ENCODE measurements around the gene KRTAP5-8. TPM values are rescaled to one million over a fixed set of nuclear protein-coding genes. Genes with fewer than 3 reads are reported as not detected.

The KRTAP5-8 gene
- total and polyA plus RNA-seq, 2 donors (not counting 1 experiment from before 2014, with no cell fraction given), result not detected

DNA sequence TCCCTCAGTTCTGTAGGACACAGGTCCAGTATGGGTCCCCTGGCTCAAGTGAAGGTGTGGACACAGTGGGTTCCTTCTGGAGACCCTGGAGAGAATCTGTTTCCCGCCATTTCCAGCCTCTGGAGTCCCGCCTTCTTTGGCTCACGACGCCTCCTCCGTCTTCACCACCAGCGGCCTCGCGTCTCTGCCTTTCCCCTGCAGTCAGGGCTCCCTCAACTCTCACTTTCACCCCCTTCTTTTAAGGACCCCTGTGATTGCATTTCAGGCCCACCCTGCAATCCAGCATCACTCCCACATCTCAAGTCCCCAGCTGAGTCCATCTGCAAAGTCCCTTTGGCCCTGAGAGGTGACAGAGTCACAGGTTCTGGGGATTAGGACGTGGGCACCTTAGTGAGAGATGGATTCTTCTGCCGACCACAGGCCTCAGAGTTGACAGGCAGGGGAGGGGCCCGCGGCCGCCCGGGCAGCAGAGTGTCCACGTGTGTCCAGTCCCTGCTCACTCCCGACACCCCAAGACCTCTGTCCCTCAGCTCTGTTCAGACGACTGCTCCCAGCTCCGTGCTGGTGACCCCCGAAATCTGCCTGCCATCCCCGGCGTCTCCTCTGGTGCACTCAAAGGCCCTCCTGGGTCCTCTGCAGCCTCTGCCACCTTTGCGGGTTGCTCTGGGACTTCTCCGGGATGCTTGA lies 47.6 kb upstream of the KRTAP5-8 start:
- Histone ChIP-seq H4K20me1 (ENCODE audit: control insufficient read depth, extremely low read depth, insufficient read depth, low read length) (no peaks in the 10 kb centered on the region), H3K27me3 (ENCODE audit: control insufficient read depth, insufficient read depth, low read length) (no peaks in the 10 kb centered on the region), H3K4me2 (ENCODE audit: extremely low read depth, insufficient read depth, low read length) (no peak overlapping the region), H3K79me2 (ENCODE audit: control insufficient read depth, insufficient read depth, low read length) (no peaks in the 10 kb centered on the region), H3K36me3 (ENCODE audit: control insufficient read depth, insufficient read depth, low read length) (peaks cover 13% of the 10 kb centered on the region), H2AFZ (ENCODE audit: low read length) (no peak overlapping the region), H3K9me3 (ENCODE audit: control insufficient read depth, insufficient read depth, low read depth, low read length) (no peaks in the 10 kb centered on the region), H3K9ac (ENCODE audit: insufficient read depth, low read length) (no peak overlapping the region), H3K4me3 (replicated peaks in 1 of 4; ENCODE audit: control extremely low read depth in 1 of 4, insufficient read depth in 1 of 4, low read depth in 3 of 4, low read length in 4 of 4) (no peak overlapping the region), H3K27ac (ENCODE audit: insufficient read depth, low read length) (no peak overlapping the region), H3K4me1 (ENCODE audit: control insufficient read depth, extremely low read depth, insufficient read depth, low read length) (peaks cover 3% of the 10 kb centered on the region)
- TF ChIP-seq, protein P1, sequence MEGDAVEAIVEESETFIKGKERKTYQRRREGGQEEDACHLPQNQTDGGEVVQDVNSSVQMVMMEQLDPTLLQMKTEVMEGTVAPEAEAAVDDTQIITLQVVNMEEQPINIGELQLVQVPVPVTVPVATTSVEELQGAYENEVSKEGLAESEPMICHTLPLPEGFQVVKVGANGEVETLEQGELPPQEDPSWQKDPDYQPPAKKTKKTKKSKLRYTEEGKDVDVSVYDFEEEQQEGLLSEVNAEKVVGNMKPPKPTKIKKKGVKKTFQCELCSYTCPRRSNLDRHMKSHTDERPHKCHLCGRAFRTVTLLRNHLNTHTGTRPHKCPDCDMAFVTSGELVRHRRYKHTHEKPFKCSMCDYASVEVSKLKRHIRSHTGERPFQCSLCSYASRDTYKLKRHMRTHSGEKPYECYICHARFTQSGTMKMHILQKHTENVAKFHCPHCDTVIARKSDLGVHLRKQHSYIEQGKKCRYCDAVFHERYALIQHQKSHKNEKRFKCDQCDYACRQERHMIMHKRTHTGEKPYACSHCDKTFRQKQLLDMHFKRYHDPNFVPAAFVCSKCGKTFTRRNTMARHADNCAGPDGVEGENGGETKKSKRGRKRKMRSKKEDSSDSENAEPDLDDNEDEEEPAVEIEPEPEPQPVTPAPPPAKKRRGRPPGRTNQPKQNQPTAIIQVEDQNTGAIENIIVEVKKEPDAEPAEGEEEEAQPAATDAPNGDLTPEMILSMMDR (conservative IDR thresholded peaks at IDR 0.05 in 1 of 2, IDR thresholded peaks at IDR 0.05 in 1 of 2; ENCODE audit: low read depth in 1 of 2, low read length in 2 of 2), result no peak
- no peak for TF ChIP-seq EZH2 (IDR thresholded peaks at IDR 0.05; ENCODE audit: low read length, missing control alignments)
- no peak for DNase-seq (ENCODE audit: low read depth in 2 of 2)

DNA sequence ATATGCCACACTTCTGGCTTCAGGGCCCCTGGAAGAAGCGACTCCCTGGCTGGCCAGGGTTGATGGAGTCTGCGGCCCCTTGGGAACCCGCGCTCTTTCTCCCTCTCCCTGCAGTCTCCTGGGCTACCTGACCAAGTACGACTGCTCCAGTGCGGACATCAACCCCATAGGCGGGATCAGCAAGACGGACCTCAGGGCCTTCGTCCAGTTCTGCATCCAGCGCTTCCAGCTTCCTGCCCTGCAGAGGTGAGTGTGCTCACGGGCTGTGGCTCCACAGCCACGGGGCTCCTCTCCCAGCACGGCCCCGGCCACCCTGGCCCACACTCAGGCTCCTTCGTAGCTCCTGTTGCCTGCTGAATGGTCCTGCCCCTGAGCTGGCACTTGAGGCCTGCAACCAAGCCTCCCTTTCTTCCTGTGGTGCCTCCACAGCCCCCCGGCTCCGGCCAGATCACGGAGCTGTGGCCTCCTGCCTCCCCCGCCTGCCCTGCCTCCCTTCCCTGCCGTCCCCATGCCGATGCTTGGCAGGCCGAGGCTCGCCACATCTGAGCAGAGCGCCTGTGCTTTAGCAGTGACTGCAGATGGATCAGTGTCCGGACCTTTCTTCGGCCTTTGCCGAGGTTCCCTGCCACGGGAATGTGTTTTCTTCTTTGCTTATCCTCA lies 47.0 kb upstream of the KRTAP5-8 start:
- no peak for DNase-seq (ENCODE audit: low read depth in 2 of 2)
- Histone ChIP-seq H3K4me3 (replicated peaks in 1 of 4; ENCODE audit: control extremely low read depth in 1 of 4, insufficient read depth in 1 of 4, low read depth in 3 of 4, low read length in 4 of 4) (no peak overlapping the region), H3K9me3 (ENCODE audit: control insufficient read depth, insufficient read depth, low read depth, low read length) (no peaks in the 10 kb centered on the region), H2AFZ (ENCODE audit: low read length) (no peak overlapping the region), H3K79me2 (ENCODE audit: control insufficient read depth, insufficient read depth, low read length) (no peaks in the 10 kb centered on the region), H3K36me3 (ENCODE audit: control insufficient read depth, insufficient read depth, low read length) (peaks cover 10% of the 10 kb centered on the region), H3K4me1 (ENCODE audit: control insufficient read depth, extremely low read depth, insufficient read depth, low read length) (peaks cover 3% of the 10 kb centered on the region), H3K9ac (ENCODE audit: insufficient read depth, low read length) (no peak overlapping the region), H3K27ac (ENCODE audit: insufficient read depth, low read length) (no peak overlapping the region), H4K20me1 (ENCODE audit: control insufficient read depth, extremely low read depth, insufficient read depth, low read length) (no peaks in the 10 kb centered on the region), H3K4me2 (ENCODE audit: extremely low read depth, insufficient read depth, low read length) (no peak overlapping the region), H3K27me3 (ENCODE audit: control insufficient read depth, insufficient read depth, low read length) (no peaks in the 10 kb centered on the region)
- TF ChIP-seq, protein P1 (conservative IDR thresholded peaks at IDR 0.05 in 1 of 2, IDR thresholded peaks at IDR 0.05 in 1 of 2; ENCODE audit: low read depth in 1 of 2, low read length in 2 of 2), result no peak
- no peak for TF ChIP-seq EZH2 (IDR thresholded peaks at IDR 0.05; ENCODE audit: low read length, missing control alignments)

DNA sequence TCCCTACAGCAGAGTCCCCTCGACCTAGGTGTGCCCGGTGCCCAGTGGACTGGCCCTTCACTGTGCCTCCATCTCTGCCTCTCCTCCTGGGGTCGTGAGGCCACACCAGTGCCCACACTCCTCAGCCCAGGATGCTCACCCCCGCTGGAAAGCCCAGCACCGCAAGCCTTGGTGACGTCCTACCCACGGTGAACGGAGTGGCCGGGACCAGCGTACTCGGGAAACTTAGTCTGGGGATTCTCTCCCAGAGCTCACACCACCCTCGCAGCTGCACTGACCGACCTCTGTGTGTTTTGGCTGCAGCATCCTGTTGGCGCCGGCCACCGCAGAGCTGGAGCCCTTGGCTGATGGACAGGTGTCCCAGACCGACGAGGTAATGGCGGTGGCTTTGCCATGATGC lies 46.3 kb upstream of the KRTAP5-8 start:
- H3K4me2 ChIP-seq (ENCODE audit: extremely low read depth, insufficient read depth, low read length), result no peak overlapping the region
- DNase-seq (ENCODE audit: low read depth in 2 of 2), result no peak
- no peaks in the 10 kb centered on the region for H4K20me1 ChIP-seq (ENCODE audit: control insufficient read depth, extremely low read depth, insufficient read depth, low read length)
- no peaks in the 10 kb centered on the region for H3K27me3 ChIP-seq (ENCODE audit: control insufficient read depth, insufficient read depth, low read length)
- peaks cover 3% of the 10 kb centered on the region for H3K4me1 ChIP-seq (ENCODE audit: control insufficient read depth, extremely low read depth, insufficient read depth, low read length)
- H3K36me3 ChIP-seq (ENCODE audit: control insufficient read depth, insufficient read depth, low read length), result peaks cover 11% of the 10 kb centered on the region
- H3K79me2 ChIP-seq (ENCODE audit: control insufficient read depth, insufficient read depth, low read length), result no peaks in the 10 kb centered on the region
- H3K4me3 ChIP-seq (replicated peaks in 1 of 4; ENCODE audit: control extremely low read depth in 1 of 4, insufficient read depth in 1 of 4, low read depth in 3 of 4, low read length in 4 of 4), result no peak overlapping the region
- no peak overlapping the region for H2AFZ ChIP-seq (ENCODE audit: low read length)
- TF ChIP-seq, protein P1 (conservative IDR thresholded peaks at IDR 0.05 in 1 of 2, IDR thresholded peaks at IDR 0.05 in 1 of 2; ENCODE audit: low read depth in 1 of 2, low read length in 2 of 2), result no peak
- TF ChIP-seq EZH2 (IDR thresholded peaks at IDR 0.05; ENCODE audit: low read length, missing control alignments), result no peak
- H3K9me3 ChIP-seq (ENCODE audit: control insufficient read depth, insufficient read depth, low read depth, low read length), result no peaks in the 10 kb centered on the region
- H3K9ac ChIP-seq (ENCODE audit: insufficient read depth, low read length), result no peak overlapping the region
- no peak overlapping the region for H3K27ac ChIP-seq (ENCODE audit: insufficient read depth, low read length)

Data from fibroblast of lung (primary cell).